ENCODE results near the gene NXN. TPM values are rescaled to one million over a fixed set of nuclear protein-coding genes. Genes with fewer than 3 reads are reported as not detected.

The NXN gene
- total RNA-seq, 1 experiment from 2014 or later = 20.8 TPM

DNA sequence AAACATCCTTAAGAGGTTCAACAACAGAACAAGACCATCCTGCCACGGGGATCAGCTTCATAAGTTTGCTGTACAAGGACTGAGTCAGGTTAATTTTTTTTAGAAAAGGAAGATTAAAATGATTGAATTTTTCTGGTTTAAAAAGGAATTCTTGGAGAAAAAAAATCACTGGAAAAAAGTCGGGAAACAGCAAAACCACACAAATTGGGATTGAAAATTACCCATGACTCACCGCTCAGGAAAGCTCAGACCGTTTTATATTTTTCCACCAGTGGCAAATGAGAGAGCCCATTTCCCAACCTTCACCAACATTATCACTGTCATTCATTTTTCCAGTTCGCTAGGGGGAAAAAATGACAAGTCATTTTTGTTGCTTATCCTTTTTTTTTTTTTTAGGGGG is 150.8 kb downstream of the NXN start:
- Histone ChIP-seq H3K9me2 (replicated peaks; ENCODE audit: low read length) (no peaks in the 10 kb centered on the region), H3K4me2 (ENCODE audit: low read length) (no peak overlapping the region), H4K20me1 (ENCODE audit: low read length) (no peaks in the 10 kb centered on the region), H3K27ac (ENCODE audit: low read length) (no peak overlapping the region), H3F3A (ENCODE audit: low read length, unreplicated experiment) (no peaks in the 10 kb centered on the region), H3K4me3 (ENCODE audit: low read length) (no peak overlapping the region), H3K79me2 (ENCODE audit: low read length) (no peaks in the 10 kb centered on the region), H3K4me1 (ENCODE audit: insufficient read depth, low read length) (no peaks in the 10 kb centered on the region), H2AFZ (ENCODE audit: low read length) (no peak overlapping the region), H3K9me3 (ENCODE audit: low read length) (no peaks in the 10 kb centered on the region), H3K36me3 (ENCODE audit: low read depth, low read length) (no peaks in the 10 kb centered on the region), H3K27me3 (ENCODE audit: low read length) (no peaks in the 10 kb centered on the region), H3K9ac (ENCODE audit: low read length) (no peak overlapping the region)
- intact Hi-C loops (cut with micrococcal nuclease) = no loop called here
- ChIA-PET CTCF (no interaction called here), POLR2A (ENCODE audit: unreplicated experiment) (no interaction called here)
- TF ChIP-seq EZH2phosphoT487 (IDR thresholded peaks at IDR 0.05; ENCODE audit: borderline replicate concordance, low read length) (no peak), EZH2 (IDR thresholded peaks at IDR 0.05; ENCODE audit: low read length, unreplicated experiment) (no peak), CTCF (conservative IDR thresholded peaks at IDR 0.05; ENCODE audit: low read depth, low read length) (no peak)
- DNase-seq = no peak
- no peak for ATAC-seq
- BruUV-seq (replicated peaks) = no TSS peak

DNA sequence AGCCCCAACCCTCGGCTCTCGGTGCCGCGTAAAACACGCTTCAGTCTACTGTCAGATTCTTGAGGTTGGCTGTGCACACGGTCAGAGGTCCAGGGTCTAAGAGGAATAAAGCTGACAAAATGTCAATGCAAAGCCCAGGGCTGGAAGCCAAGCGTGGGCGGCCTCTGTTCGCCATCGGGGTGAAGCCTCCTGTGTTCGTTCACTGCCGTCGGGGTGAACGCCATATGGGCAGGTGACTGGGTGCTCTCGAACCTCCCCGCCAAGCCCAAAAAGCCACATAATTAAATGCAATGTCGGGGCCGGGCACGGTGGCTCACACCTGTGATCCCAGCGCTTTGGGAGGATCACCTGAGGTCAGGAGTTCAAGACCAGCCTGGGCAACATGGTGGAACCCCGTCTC is 152.8 kb downstream of the NXN start:
- no TSS peak for BruUV-seq (replicated peaks)
- ATAC-seq (no peak), DNase-seq (no peak)
- POLR2A ChIA-PET (ENCODE audit: unreplicated experiment) = no interaction called here
- no peak for TF ChIP-seq EZH2 (IDR thresholded peaks at IDR 0.05; ENCODE audit: low read length, unreplicated experiment)
- no peak for TF ChIP-seq CTCF (conservative IDR thresholded peaks at IDR 0.05; ENCODE audit: low read depth, low read length)
- TF ChIP-seq EZH2phosphoT487 (IDR thresholded peaks at IDR 0.05; ENCODE audit: borderline replicate concordance, low read length) = no peak
- Histone ChIP-seq H2AFZ (ENCODE audit: low read length) (no peak overlapping the region), H3K9me2 (replicated peaks; ENCODE audit: low read length) (no peaks in the 10 kb centered on the region), H3K79me2 (ENCODE audit: low read length) (no peaks in the 10 kb centered on the region), H3K4me1 (ENCODE audit: insufficient read depth, low read length) (no peaks in the 10 kb centered on the region), H4K20me1 (ENCODE audit: low read length) (no peaks in the 10 kb centered on the region), H3K36me3 (ENCODE audit: low read depth, low read length) (no peaks in the 10 kb centered on the region), H3K4me3 (ENCODE audit: low read length) (no peak overlapping the region), H3K9ac (ENCODE audit: low read length) (no peak overlapping the region), H3K27ac (ENCODE audit: low read length) (no peak overlapping the region), H3K4me2 (ENCODE audit: low read length) (no peak overlapping the region), H3K27me3 (ENCODE audit: low read length) (no peaks in the 10 kb centered on the region), H3K9me3 (ENCODE audit: low read length) (no peaks in the 10 kb centered on the region), H3F3A (ENCODE audit: low read length, unreplicated experiment) (no peaks in the 10 kb centered on the region)
- CTCF ChIA-PET = no interaction called here
- intact Hi-C loops (cut with micrococcal nuclease) = no loop called here

GRCh38 chr17:825216-825615 is 154.4 kb downstream of the NXN start:
- no peak overlapping the region for H3K9ac ChIP-seq (ENCODE audit: low read length)
- no peak overlapping the region for H3K27ac ChIP-seq (ENCODE audit: low read length)
- intact Hi-C loops (cut with micrococcal nuclease) = no loop called here
- H3K4me2 ChIP-seq (ENCODE audit: low read length) = no peak overlapping the region
- no peaks in the 10 kb centered on the region for H4K20me1 ChIP-seq (ENCODE audit: low read length)
- POLR2A ChIA-PET (ENCODE audit: unreplicated experiment) = no interaction called here
- no peak for DNase-seq
- no peaks in the 10 kb centered on the region for H3K79me2 ChIP-seq (ENCODE audit: low read length)
- no peaks in the 10 kb centered on the region for H3K9me2 ChIP-seq (replicated peaks; ENCODE audit: low read length)
- no peak for ATAC-seq
- CTCF ChIA-PET = no interaction called here
- H3K4me3 ChIP-seq (ENCODE audit: low read length) = no peak overlapping the region
- H3K4me1 ChIP-seq (ENCODE audit: insufficient read depth, low read length) = no peaks in the 10 kb centered on the region
- H2AFZ ChIP-seq (ENCODE audit: low read length) = no peak overlapping the region
- no peak for TF ChIP-seq CTCF (conservative IDR thresholded peaks at IDR 0.05; ENCODE audit: low read depth, low read length)
- TF ChIP-seq EZH2phosphoT487 (IDR thresholded peaks at IDR 0.05; ENCODE audit: borderline replicate concordance, low read length) = no peak
- TF ChIP-seq EZH2 (IDR thresholded peaks at IDR 0.05; ENCODE audit: low read length, unreplicated experiment) = no peak
- H3K9me3 ChIP-seq (ENCODE audit: low read length) = no peaks in the 10 kb centered on the region
- H3K36me3 ChIP-seq (ENCODE audit: low read depth, low read length) = no peaks in the 10 kb centered on the region
- no TSS peak for BruUV-seq (replicated peaks)
- no peaks in the 10 kb centered on the region for H3K27me3 ChIP-seq (ENCODE audit: low read length)
- H3F3A ChIP-seq (ENCODE audit: low read length, unreplicated experiment) = no peaks in the 10 kb centered on the region
